DND-41 (cell line): Measurements from ENCODE around the gene PSORS1C1.

Experiments
- ATAC-seq: fragments of 200-7000 bp; cut with Tn5 transposase; 3 replicates; pipeline ENCODE4 v1.9.1; 2021; ENCODE audit warnings: low read depth; ENCODE audit not compliant: insufficient read depth
- DNase-seq: peaks from one replicate; pipeline ENCODE4 v3.0.0-alpha.2; 2020
- H2AFZ ChIP-seq: 2 replicates; pipeline ENCODE4 v1.6.0; 2012; ENCODE audit warnings: low read depth, low read length
- H3K27ac ChIP-seq: 2 replicates; pipeline ENCODE4 v1.5.1; 2012; ENCODE audit warnings: low read length, inconsistent platforms
- H3K27me3 ChIP-seq: fragments of 200-600 bp; sonication (generic); 2 replicates; pipeline ENCODE4 v1.6.0; 2012; ENCODE audit warnings: low read length, mild to moderate bottlenecking, inconsistent platforms; ENCODE audit not compliant: insufficient read depth, poor library complexity
- H3K36me3 ChIP-seq: 2 replicates; pipeline ENCODE4 v1.5.1; 2012; ENCODE audit warnings: low read length, inconsistent platforms; ENCODE audit not compliant: insufficient read depth
- H3K4me1 ChIP-seq: 2 replicates; pipeline ENCODE4 v1.5.1; 2012; ENCODE audit warnings: mild to moderate bottlenecking, low read length; ENCODE audit not compliant: insufficient read depth
- H3K4me2 ChIP-seq: 2 replicates; pipeline ENCODE4 v1.6.0; 2012; ENCODE audit warnings: mild to moderate bottlenecking, moderate library complexity, low read length, inconsistent platforms; ENCODE audit not compliant: insufficient read depth
- H3K4me3 ChIP-seq, 2 experiments: fragments of 200-600 bp in 1 of 2; shearing (Covaris generic) in 1 of 2; 2 replicates each; pipeline ENCODE4 v1.5.1; 2012 to 2016; ENCODE audit warnings: inconsistent platforms in 2 of 2, low read length in 2 of 2, mild to moderate bottlenecking in 2 of 2, low read depth in 1 of 2, moderate library complexity in 1 of 2
- H3K79me2 ChIP-seq: 2 replicates; pipeline ENCODE4 v1.6.0; 2012; ENCODE audit warnings: low read length, inconsistent platforms; ENCODE audit not compliant: insufficient read depth
- H3K9ac ChIP-seq: 2 replicates; pipeline ENCODE4 v1.6.0; 2012; ENCODE audit warnings: low read depth, mild to moderate bottlenecking, inconsistent platforms, low read length, moderate library complexity
- H3K9me3 ChIP-seq: 2 replicates; pipeline ENCODE4 v1.5.1; 2012; ENCODE audit warnings: low read length, moderate library complexity, mild to moderate bottlenecking, inconsistent platforms; ENCODE audit not compliant: insufficient read depth, severe bottlenecking
- H4K20me1 ChIP-seq: 2 replicates; pipeline ENCODE4 v1.6.0; 2012; ENCODE audit warnings: low read length; ENCODE audit not compliant: insufficient read depth
- CTCF ChIP-seq: IDR thresholded peaks from 2 replicates; pipeline ENCODE4 v1.5.1; 2012; ENCODE audit warnings: borderline replicate concordance, low read length, moderate library complexity, mild to moderate bottlenecking; ENCODE audit not compliant: poor library complexity, severe bottlenecking; ENCODE audit errors: extremely low read depth
- EZH2 ChIP-seq: IDR thresholded peaks from 3 replicates; pipeline ENCODE4 v1.6.1; 2012; ENCODE audit warnings: borderline replicate concordance, low read depth, mild to moderate bottlenecking, moderate library complexity, low read length, inconsistent platforms; ENCODE audit not compliant: severe bottlenecking

Gene PSORS1C1

GRCh38 chr6:31178143-31179041 lies 63.8 kb downstream of the PSORS1C1 start:
- no peak overlapping the region for H3K9ac ChIP-seq
- no peaks in the 10 kb centered on the region for H3K79me2 ChIP-seq
- H3K27ac ChIP-seq: no peak overlapping the region
- H2AFZ ChIP-seq: no peak overlapping the region
- ATAC-seq (no peak), DNase-seq (no peak)
- TF ChIP-seq CTCF (no peak), EZH2 (no peak)
- 0 out of 2 replicates have a peak, but pooled peaks cover 3% of the 10 kb centered on the region for H3K4me1 ChIP-seq
- H3K4me3 ChIP-seq: no peak overlapping the region
- no peaks in the 10 kb centered on the region for H3K9me3 ChIP-seq
- no peaks in the 10 kb centered on the region for H3K36me3 ChIP-seq
- no peaks in the 10 kb centered on the region for H4K20me1 ChIP-seq
- H3K27me3 ChIP-seq: no peaks in the 10 kb centered on the region
- no peak overlapping the region for H3K4me2 ChIP-seq

GRCh38 chr6:31179042-31179386 lies 64.4 kb downstream of the PSORS1C1 start:
- DNase-seq (no peak), ATAC-seq (no peak)
- no peak overlapping the region for H2AFZ ChIP-seq
- H3K9ac ChIP-seq: no peak overlapping the region
- H3K4me1 ChIP-seq: 0 out of 2 replicates have a peak, but pooled peaks cover 3% of the 10 kb centered on the region
- H3K79me2 ChIP-seq: no peaks in the 10 kb centered on the region
- H4K20me1 ChIP-seq: no peaks in the 10 kb centered on the region
- H3K36me3 ChIP-seq: no peaks in the 10 kb centered on the region
- H3K4me3 ChIP-seq: no peak overlapping the region
- TF ChIP-seq CTCF: no peak
- no peak for TF ChIP-seq EZH2
- no peaks in the 10 kb centered on the region for H3K27me3 ChIP-seq
- H3K4me2 ChIP-seq: no peak overlapping the region
- no peak overlapping the region for H3K27ac ChIP-seq
- no peaks in the 10 kb centered on the region for H3K9me3 ChIP-seq

GRCh38 chr6:31179896-31180295 lies 65.3 kb downstream of the PSORS1C1 start:
- TF ChIP-seq CTCF (no peak), EZH2 (no peak)
- Histone ChIP-seq H3K4me1 (0 out of 2 replicates have a peak, but pooled peaks cover 3% of the 10 kb centered on the region), H3K27ac (no peak overlapping the region), H3K4me2 (no peak overlapping the region), H3K79me2 (no peaks in the 10 kb centered on the region), H3K27me3 (no peaks in the 10 kb centered on the region), H3K36me3 (no peaks in the 10 kb centered on the region), H3K9ac (no peak overlapping the region), H3K9me3 (no peaks in the 10 kb centered on the region), H2AFZ (no peak overlapping the region), H3K4me3 (no peak overlapping the region), H4K20me1 (no peaks in the 10 kb centered on the region)
- DNase-seq (no peak), ATAC-seq (no peak)
